GM19395 (cell line): ENCODE results near the gene MNT.
A peak's percentile ranks its signal among the peaks of the same experiment; 100 is the strongest.

Experiments
- ATAC-seq: cut with Tn5 transposase; IDR thresholded peaks from one replicate; pipeline ENCODE4 v1.9.1; 2021; ENCODE audit warnings: mild to moderate bottlenecking, moderate library complexity; ENCODE audit not compliant: unreplicated experiment

Gene MNT

DNA sequence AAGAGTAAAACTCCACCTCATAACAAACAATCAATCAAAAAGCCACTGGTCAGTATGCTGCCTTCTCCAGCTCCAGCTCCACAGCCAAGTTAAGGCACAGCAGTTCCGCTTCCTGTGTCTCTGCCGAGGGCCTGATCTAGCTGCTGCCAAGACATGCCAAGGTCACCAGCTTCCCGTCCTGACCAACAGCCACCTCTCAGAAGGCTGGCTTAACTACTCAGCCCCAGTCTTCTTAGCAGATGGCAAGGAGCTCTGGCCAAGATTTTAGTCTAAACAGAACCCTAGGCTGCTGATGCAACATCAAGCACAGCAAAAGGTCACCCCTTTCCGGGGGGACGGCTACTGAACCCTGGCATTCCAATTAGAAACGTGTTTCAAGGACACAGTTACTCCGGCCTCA lies 17.7 kb upstream of the MNT start:
- ATAC-seq, result no peak

DNA sequence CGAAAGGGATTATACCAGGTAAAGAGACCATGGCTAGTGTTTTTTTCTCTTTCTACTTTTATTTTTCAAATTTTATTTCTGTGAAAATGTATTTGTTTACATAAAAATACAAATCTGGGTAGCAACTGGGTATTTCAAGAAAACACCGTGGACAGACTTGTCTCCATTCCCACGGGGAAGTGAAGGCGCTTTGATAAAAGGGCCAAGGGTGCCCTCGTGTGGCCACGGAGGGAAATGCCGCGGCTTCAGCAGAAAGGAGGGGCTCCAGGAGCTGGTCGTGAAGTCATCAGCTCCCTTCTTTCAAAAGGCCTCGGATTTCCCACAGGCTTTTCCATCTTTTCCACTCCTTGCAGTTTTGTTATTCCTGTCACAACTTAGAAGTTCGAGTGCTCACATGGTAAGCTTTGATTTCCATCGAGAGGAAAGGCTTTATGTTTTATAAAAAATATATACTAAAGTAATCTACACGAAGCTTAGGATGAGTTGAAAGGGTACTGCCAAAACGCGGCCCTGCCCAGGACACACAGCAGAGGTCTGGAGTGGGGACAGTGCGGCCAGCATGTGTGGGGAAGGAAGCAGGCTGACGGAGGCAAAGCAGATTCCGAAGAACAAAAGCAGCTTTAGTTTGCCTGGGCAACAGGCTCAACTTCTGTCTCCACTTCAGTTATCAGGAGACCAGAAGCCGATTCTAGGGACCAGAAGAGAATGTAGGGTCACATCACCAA lies 15.3 kb upstream of the MNT start:
- ATAC-seq, result no peak

DNA sequence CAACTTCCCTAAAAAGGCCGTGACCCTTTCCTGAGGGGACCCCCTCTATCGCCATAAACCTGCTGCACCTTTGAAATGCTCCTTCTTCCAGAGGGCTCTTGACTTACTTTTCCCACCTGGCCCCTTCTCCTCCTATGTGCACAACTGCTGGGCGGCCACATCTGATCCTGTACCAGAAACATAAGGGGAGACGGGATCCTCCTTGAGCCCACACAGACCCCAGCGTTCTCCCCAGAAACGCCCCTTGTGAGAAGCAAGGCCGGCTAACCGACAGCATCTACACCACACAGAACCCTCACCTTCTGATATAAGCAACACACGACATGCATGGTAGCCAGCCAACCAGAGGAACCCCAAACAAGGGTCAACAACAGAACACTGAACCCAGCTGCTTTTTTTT lies 14.2 kb upstream of the MNT start:
- ATAC-seq, result no peak

DNA sequence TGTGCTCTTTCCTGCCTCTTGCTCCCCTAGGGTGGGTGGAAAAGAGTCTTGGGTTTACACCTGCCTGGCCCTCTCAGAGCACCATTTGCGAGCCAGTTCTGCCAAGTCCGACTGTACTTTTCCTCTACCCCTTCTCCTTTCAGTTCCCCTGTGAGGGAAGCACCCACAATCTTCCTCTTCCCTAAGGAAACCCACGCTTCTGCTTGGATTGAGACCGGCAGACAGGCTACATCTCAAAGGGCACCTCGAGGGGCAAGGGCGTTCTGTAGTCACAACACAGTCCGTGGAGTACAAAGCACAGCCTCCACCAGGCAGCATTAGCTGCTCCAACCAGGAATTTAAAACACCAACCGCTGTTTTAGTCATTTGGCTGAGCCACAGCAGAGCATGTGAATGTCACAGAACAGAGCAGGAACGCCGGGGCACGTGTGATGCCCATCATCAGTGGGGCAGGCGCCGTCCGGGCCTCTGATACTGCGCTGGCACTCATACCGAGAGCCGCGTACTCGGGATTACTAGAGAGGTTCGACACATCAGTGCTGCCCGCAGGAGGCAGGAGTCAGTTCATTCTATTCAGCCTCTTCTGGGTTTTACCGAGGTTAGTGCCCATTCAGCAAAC lies 13.7 kb upstream of the MNT start:
- no peak for ATAC-seq

DNA sequence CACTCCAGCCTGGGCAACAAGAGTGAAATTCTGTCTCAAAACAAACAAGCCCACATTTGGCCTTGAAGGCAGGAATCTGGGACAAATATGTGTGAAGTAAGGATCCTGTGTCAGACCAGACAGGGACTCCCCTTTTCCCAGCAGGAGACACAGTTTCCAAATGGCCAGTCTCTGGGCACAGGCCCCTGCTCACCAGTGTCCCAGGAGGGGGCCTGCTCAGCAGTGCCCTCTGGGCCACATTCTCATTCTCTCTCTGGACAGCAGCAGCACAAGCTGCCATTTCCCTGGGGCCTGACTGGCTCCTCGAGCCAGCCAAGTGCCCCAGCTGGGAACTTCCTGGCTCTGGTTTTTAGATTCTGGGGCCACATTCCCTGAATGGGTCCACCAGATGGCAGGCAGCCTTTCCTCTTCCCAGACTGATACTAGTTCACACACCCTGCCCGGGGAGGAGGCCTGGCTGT lies 11.7 kb upstream of the MNT start:
- no peak for ATAC-seq

- ATAC-seq, result no peak
Observed at GRCh38 chr17:2410951-2411350, 10.1 kb upstream of the MNT start.

GRCh38 chr17:2406903-2407790 lies 6.3 kb upstream of the MNT start:
- ATAC-seq, result no peak

DNA sequence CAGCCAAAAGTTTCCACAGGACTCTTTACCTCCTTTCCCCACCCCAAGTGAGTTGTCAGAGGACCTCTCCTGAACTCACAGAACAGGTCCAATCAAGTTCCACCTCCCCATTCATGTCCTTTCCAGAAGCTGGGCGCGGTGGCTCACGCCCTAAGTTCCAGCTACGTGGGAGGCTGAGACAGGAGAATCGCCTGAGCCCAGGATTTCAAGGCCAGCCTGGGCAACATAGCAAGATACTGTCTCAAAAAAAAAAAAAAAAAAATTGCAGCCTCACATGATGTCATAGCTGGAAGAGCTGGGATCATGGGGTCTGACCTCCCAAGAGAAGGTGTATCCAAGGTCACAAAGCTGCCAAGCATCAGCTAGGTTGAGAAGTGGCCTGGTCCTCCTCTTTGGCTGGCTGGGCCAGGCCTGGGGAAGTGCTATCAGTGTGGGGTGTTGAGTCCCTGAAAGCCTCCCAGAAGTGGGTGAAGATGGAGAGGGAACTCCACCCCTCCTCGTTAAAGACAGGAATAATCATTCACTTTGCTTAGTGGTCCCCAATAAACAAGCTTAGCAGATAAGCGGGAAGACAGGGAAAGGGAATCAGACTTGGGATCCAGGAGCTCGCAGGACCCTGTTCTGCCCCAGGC lies 5.5 kb upstream of the MNT start:
- no peak for ATAC-seq

GRCh38 chr17:2405247-2405926 lies 4.5 kb upstream of the MNT start:
- ATAC-seq, result no peak

- no peak for ATAC-seq
Observed at GRCh38 chr17:2403044-2403443, 2.2 kb upstream of the MNT start.

GRCh38 chr17:2402544-2402943 lies 1.7 kb upstream of the MNT start:
- ATAC-seq, result no peak

DNA sequence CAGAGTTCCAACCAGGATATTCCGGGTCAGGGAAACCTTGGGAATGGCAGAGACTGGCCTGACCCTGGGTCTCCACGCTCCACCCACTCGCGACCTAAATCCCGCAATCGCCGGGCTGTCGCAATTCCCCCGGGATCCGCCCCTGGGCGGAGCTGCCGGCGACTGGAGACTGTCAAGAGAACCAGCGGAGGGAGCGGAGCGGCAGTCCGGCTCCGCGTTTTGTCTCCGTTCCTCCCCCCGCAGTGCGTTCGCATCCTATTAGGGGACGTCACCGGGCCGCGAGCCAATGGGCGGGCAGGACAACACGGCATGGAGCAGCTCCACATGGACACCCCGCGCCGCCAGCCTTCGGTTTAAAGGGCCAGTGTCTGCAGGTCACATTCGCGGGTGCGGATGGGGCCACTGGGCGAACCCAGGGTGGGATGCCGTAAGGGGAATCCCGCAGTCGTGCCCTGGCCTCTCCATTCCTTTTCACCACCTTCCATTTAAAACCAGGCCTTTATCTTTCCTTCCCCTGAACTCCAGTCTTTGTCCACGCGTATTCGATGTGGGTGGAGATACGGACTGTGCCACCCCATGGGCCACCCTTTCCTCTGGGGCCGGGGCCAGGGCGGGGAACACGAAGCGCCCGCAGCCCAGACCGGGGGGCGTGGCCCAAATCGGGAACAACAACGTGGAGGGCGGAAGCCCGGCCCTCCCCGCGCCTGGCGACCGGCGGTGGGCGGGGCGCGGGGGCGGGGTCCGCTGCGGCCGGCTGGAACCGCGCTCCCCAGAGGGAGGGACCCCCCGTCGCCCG lies 764 bp upstream of the MNT start:
- peak; percentile 54 for ATAC-seq

GRCh38 chr17:2400474-2400866 lies 390 bp downstream of the MNT start:
- no peak for ATAC-seq

DNA sequence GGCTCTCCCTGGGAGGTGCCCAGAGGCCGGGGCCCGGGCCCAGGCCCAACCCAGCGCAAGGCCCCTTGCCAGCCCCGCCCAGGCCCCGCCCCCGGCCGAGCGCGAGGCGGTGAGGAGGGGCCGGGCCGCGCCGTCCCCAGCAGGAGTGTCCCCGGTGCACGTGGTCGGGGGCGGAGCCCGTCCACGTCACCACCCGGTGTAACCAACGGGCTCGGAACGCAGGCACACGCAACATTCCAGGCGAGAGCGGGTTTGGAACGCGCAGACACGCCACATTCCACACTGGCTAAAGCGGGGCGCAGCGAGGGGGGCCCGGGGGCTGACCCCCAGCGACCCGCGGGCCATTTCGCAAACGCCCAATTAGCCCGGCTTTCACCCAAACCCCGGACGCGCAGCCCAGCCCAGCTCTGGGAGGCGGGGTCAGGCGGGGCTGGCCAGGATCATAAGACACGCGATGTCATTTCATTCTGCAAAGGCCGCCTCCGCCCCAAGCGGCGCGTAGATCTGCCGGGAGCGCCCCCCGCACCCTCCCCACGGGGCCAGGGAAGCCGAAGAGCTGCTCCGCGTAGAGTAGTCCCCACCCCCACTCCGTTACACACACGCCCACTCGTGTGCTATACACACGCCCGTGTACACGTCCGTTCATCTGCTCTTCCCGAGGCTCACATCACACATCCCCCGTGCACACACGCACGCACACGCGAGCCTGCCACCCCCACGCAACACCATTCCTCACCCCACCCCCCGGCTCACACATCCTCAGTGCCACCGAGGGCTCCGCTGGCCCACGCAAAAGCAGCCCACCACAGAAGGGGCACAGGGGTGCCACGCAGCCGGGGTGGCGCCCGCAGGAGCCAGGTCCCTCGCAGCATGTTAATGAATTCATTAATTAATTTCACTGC lies 1.0 kb downstream of the MNT start:
- peak; percentile 42 for ATAC-seq

- no peak for ATAC-seq
Observed at GRCh38 chr17:2398655-2399571, 1.9 kb downstream of the MNT start.

DNA sequence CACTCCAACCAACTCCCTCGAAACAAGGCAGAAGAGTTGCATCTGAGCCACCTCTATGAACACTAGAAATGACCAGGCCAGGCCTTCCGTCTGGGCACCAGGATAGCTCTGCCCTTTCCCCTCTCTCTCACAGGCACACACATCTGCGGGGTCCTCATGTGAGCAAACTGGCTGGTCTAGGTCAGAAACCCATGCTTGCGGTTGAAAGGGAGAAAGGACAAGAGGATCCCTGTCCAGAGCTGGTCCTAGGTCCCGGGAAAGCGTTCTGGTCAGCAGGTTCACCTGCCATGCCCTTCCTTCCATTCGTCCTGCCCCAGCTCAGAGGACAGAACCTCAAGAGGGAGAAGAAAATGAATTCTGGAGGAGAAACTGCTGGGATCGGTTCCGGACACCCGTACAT lies 2.7 kb downstream of the MNT start:
- no peak for ATAC-seq

DNA sequence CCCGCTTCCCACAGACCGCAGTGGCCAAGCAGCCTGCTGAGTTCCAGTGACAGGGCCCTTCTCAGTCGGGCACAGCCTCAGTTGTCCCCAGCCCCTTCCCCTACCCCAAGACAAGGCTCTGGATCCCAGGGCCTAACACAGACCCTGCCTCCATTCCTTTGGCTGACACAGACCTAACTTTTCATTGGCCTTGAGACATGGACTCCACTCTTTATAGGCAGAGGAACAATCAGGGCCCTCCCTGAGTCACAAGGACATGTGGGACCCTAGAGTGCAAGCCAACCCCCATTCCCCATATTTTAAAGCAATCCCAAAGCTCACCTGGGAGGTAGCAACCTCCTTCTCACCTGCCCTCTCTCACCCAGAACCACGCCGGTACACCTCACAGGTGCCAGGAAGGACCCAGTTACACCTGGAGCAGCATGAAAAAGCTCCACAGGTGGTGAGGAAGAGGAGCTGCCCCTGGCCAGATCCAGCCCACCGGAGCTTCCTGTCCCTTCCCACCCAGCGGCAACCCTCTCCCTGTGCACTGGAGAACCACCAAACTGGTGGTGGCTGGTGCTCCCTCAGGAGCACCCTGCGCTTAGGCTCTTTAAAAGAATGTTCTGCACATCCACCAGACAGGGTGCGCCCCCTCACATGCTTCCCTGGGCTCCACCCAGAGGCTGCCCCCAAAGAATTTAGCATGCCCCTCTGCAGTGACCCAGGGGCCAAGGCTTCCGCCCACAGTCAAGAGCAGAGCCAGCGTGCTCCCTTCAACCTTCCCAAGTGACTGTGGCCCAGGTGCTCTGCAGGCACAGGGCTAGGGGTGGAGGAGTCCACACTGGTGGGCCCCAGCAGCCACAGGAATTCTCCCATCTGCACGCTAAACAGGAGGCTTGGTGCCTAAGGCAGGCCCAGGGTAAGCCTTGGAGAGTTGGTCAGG lies 3.4 kb downstream of the MNT start:
- no peak for ATAC-seq
